GM06990 (cell line): ENCODE measurements around the gene KCTD2.

ENCODE experiments used
- DNase-seq: peaks from one replicate; pipeline ENCODE4 v3.0.0-alpha.2; 2011; ENCODE audit not compliant: insufficient read length; ENCODE audit errors: extremely low read depth
- H3K27me3 ChIP-seq: replicated peaks from 2 replicates; pipeline ENCODE4 v1.6.0; 2011; ENCODE audit warnings: low read length; ENCODE audit not compliant: control insufficient read depth, insufficient read depth
- H3K36me3 ChIP-seq: 2 replicates; pipeline ENCODE4 v1.5.1; 2011; ENCODE audit warnings: low read length; ENCODE audit not compliant: control insufficient read depth, insufficient read depth
- H3K4me3 ChIP-seq: replicated peaks from 2 replicates; pipeline ENCODE4 v1.5.1; 2011; ENCODE audit warnings: low read depth, mild to moderate bottlenecking, control low read depth, low read length
- CTCF ChIP-seq: IDR thresholded peaks from 2 replicates; pipeline ENCODE4 v1.5.1; 2011; ENCODE audit warnings: low read length, control low read depth, mild to moderate bottlenecking, inconsistent platforms; ENCODE audit not compliant: insufficient read depth, poor library complexity, severe bottlenecking

The KCTD2 gene

GRCh38 chr17:75063201-75063600, 16.2 kb downstream of the KCTD2 start:
- no peak for TF ChIP-seq CTCF
- peaks cover 16% of the 10 kb centered on the region for H3K36me3 ChIP-seq
- no peak overlapping the region for H3K4me3 ChIP-seq
- DNase-seq: no peak
- no peaks in the 10 kb centered on the region for H3K27me3 ChIP-seq

- Histone ChIP-seq H3K36me3 (peaks cover 16% of the 10 kb centered on the region), H3K27me3 (no peaks in the 10 kb centered on the region), H3K4me3 (no peak overlapping the region)
- TF ChIP-seq CTCF: no peak
- no peak for DNase-seq
Measured at GRCh38 chr17:75063626-75064025, 16.6 kb downstream of the KCTD2 start.

- Histone ChIP-seq H3K36me3 (peaks cover 16% of the 10 kb centered on the region), H3K27me3 (no peaks in the 10 kb centered on the region), H3K4me3 (no peak overlapping the region)
- DNase-seq: no peak
- no peak for TF ChIP-seq CTCF
Measured at GRCh38 chr17:75064040-75064439, 17.0 kb downstream of the KCTD2 start.

DNA sequence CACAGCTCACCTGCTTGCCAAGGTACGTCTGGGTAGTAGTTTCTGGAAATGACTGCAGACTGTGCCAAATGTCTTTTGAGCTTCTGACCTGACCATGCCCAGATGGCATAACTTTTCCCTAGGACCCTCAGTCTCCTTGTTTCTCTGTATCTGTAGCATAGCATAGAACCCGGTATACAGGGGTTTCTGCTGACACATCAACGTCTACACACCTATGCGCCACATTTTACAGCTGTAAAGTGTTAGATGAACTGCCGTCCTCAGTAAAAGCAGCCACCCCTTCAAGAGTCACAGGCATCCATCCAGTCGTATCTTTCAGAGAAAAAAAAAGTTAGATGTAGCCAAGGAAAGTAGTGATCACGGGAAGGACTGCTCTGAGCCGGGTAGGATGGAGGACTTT, 17.4 kb downstream of the KCTD2 start:
- Histone ChIP-seq H3K4me3 (no peak overlapping the region), H3K36me3 (peaks cover 16% of the 10 kb centered on the region), H3K27me3 (no peaks in the 10 kb centered on the region)
- no peak for DNase-seq
- TF ChIP-seq CTCF: no peak

DNA sequence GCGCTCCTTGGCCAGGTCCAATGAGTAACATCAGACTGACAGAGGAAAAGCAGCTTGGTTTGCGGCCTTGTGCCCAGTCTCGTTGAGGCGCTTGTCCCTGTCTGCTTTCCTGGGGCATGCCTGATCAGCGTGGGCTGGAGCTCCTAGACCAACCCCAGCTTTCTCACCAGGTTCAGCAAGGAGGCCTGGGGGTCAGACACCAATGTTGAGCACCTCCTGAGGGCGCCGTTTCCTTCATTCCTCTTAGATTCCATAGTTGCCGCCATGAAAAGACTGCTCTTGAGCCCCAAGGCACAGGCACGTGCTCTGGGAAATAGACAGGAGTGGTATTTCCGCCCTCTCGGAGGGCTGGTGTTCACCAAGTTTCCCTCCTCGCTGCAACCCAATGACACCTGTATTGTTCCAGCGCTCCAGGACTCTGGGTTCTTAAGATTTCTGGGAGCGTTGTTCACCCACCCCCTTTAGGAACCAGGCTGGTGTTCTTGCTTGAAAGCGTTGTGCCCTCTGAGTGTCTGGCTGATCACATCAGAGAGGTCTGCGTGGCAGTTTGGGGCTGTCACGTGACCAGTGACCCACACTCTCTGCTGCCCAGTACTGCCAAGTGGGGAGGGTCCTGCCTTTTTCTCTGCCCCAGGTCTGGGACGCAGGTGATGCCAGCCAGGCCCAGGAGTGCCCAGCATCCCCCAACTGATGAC, 18.0 kb downstream of the KCTD2 start:
- Histone ChIP-seq H3K36me3 (peaks cover 11% of the 10 kb centered on the region), H3K4me3 (no peak overlapping the region), H3K27me3 (no peaks in the 10 kb centered on the region)
- TF ChIP-seq CTCF: no peak
- no peak for DNase-seq
